ENCODE data around the gene EXOC2. TPM values are rescaled to one million over a fixed set of nuclear protein-coding genes. Genes with fewer than 3 reads are reported as not detected.

EXOC2 gene
- 1 to 10 TPM; 3.8 to 9.2 (median 6.9) TPM for polyA plus RNA-seq

DNA sequence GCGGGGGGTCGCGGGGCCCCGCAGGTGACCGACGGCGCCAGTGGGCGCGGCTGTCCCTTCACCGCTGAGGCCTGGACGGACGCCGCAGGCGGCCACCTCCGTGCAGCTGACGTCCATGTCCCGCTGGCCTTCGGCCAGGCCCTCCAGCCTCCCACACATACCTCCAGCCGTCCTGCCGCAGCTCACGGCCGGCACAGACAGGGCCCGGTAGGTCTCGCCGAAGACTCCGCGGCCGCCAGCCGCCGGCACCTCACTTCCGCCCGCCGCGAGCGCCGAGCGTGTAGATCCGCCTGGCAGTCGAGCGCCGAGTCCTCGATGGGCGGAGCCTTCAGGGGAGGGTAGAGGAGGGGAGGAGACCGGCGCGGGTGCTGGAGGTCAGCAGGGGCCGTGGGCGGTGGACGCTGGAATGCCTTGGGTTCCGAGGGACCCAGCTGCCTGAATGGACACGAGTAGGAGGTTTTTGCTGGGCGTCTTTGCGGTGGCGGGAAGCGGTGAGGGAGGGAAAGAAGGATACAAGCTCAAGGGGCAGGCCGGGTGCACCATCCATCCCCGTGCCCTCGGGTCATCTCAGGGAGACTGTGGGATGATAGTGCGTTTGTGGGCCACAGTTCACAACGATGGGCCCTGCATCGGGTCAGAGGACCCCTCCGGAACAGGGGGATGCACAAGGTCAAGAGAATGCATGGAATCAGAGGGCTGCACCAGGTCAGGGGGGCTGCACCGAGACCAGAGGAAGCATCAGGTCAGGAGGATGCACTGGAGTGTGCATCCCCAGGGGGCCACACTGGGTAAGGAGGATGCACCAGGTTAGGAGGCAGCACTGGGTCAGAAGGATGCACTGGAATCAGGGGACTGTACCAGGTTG is at the start of gene EXOC2:
EXOC2 (minus strand) TSS at position 282 of the 865 bp plus-strand sequence. CDS start 55,321 bp downstream, outside the sequence.
- 1% methylated on average over 47 to 63 of the region's 63 CpGs for WGBS, 3 donors
- peak within 1 kb of the TSS; percentile 23 for H3K27ac ChIP-seq (ENCODE audit: low read depth, low read length)

DNA sequence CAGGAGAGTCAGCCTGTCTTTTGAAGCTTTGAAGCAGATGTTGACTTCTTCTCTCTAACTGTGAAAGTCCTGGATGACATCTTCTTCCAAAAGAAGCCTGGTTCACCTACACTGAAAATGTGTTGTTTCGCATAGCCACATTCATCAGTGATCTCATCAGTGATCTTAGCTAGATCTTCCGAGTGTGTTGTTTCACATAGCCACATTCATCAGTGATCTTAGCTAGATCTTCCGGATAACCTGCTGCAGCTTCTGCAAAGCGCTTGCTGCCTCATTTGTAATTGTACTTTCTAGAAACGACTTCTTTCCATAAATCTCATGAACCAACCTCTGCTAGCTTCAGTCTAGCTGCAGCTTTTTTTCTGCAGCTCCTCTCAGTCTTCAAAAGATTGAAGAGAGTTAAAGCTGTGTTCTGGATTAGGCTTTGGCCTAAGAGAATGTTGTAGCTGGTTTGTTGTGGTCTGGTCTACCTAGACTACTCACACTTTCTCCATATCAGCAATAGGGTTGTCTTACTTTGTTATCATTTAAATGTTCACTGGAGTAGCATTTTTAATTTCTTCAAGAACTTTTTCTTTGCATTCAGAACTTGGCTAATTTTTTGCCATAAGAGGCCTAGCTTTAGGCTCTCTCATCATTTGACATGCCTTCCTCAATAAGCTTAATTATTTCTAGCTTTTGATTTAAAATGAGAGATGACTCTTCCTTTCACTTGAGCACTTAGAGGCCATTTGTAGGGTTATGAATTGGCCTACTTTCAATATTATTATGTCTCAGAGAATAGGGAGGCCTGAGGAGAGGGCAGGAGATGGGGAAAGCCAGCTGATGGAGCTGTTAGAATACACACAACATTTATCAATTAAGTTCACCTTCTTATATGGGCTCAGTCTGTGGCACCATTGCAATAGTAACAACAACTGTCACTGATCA is 48.7 kb upstream of the EXOC2 start:
- no peak overlapping the region for H3K27ac ChIP-seq (ENCODE audit: low read depth, low read length)
- 85 to 93% (median 88%) methylated on average over 5 of the region's 5 CpGs for WGBS, 3 donors

DNA sequence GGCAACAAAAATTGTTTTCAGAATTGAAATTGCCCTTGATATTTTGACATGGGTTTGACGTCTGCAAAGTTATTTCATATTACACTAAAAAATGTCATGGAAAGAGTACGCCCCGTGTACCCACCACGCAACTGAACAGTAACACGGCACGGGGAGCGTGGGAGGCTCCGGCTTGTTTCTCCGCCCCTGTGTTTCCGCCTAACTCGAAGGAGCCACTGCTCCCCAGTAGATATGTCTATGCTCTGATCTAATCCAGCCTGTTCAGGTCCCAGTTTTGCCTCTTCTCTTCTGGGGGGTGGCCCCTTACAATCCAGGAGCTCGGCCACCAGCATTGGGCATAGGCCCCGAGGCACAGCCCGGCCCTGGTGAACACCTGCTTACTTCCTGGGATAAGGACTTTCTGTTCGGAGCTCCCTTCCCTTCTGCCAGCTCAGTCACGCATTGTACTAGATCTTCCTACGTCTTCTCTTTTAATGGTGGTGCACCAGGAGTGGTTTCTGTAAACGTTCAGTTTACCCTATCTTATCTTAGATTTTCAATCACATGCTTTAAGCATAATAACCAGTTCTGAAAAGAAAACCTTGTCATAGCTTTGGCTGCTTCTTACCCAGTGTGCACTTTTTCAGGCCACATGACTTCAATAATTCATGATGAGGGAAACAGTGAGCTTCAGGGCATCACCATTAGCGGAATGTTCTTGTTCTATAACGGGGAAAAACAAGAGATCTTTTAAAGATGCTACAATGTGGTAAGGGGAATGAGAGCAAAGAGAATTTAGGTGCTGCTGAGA is 43.9 kb upstream of the EXOC2 start:
- 78 to 83% (median 82%) methylated on average over 20 of the region's 20 CpGs for WGBS, 3 donors
- H3K27ac ChIP-seq (ENCODE audit: low read depth, low read length), result no peak overlapping the region

DNA sequence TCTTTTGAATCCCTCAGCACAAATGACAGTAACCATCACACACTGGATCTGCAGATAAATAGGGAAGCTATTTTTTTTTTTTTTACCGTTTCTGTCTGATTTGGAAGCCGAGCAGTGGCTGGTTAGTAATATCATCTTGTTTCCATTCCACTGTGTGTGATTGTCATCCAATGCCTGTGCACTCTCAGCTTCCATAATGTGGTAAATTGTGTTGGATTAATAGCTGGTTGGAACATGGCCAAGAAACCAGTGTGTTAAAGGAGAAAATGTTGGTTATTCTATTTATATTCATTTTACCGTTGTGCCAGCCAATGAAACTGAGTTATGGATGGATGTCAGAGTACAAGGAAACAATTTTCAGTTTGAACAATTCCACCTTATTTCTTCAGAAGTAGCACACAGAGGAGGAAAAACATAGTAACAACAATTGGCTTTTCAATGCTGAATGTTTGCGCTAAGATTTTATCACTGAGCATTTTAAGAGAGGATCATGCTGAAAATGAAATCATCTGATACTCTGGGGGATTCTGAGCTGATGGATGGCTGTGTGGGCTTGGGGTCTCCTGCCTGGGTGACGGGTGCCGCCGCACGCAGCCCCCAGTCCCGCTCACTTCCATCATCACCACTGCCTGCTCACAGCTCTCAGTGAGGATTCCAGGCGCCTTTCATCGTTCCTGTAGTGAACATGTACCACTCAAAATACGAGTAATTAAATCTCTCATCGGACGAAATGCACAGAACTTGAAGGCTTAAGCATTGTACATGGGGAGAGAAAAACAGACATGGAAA is 40.7 kb upstream of the EXOC2 start:
- 72 to 81% (median 80%) methylated on average over 14 of the region's 14 CpGs for WGBS, 3 donors

GRCh38 chr6:731924-732323 is 39.0 kb upstream of the EXOC2 start:
- no peak overlapping the region for H3K27ac ChIP-seq (ENCODE audit: low read depth, low read length)
- WGBS, 3 donors, result 19 to 63% (median 53%) methylated on average over 7 of the region's 7 CpGs

More for the DNA sequence above, 40.7 kb upstream of the EXOC2 start:
- no peak overlapping the region for H3K27ac ChIP-seq (ENCODE audit: low read depth, low read length)

DNA sequence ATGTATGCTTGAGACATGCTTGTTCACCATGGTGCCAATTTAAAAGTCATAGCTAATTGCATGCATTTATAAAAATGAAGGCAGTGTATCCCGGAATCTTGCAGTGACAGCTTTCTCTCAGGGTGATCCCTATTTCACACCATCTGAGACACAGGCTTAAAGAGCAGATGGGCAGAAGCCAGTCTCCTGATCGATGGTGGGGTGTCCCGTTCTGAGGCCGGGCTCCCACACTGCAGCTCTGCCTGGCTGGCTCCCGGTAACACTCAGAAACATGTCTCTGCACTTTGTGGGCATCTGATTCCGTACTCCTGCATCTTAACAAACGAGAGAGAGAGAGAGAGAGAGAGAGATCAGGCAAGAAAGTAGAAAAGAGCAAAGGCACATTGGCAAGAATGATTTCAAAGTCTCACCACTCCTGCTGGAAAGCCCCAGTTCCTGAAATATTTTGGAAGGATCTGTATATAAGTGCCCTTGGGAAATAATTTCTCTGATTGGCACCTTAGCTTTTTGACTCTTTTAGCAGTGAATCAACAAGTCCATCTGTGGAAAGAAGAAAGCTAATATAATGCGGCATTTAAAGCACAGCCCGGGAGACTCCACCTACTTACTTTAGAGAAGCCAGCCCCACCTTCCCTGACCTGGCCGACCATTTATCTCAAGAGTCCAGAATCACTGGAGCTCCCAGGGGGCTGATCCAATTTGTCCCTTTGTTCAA is 36.8 kb upstream of the EXOC2 start:
- 85 to 86% (median 85%) methylated on average over 10 of the region's 10 CpGs for WGBS, 3 donors
- no peak overlapping the region for H3K27ac ChIP-seq (ENCODE audit: low read depth, low read length)

DNA sequence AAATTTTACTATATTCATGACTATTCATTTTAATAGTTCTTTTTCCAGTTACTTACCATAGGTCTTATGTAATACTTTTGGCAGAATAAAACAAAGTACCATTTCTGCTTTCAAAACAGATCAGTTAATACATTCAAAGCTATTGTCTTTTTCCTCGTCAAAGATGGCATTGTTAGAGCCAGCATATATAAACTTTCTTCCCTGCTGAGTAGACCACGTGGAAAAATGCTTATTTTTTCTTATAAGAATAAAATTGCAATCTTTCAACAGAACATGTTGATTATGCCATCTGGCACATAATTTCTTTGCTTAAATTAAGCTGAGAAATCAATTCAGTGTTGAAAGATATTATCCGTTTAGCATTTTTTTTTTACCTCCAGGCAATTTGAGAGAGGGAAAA is 34.9 kb upstream of the EXOC2 start:
- no peak overlapping the region for H3K27ac ChIP-seq (ENCODE audit: low read depth, low read length)

GRCh38 chr6:723540-723939 is 30.6 kb upstream of the EXOC2 start:
- 85 to 94% (median 86%) methylated on average over 3 of the region's 3 CpGs for WGBS, 3 donors
- H3K27ac ChIP-seq (ENCODE audit: low read depth, low read length), result no peak overlapping the region

More for the DNA sequence above, 34.9 kb upstream of the EXOC2 start:
- WGBS, 3 donors, result 58 to 72% (median 67%) methylated on average over 3 of the region's 3 CpGs

- 67 to 89% (median 71%) methylated on average over 4 of the region's 4 CpGs for WGBS, 3 donors
- no peak overlapping the region for H3K27ac ChIP-seq (ENCODE audit: low read depth, low read length)
These were observed 29.7 kb upstream of the EXOC2 start for GRCh38 chr6:722608-723007.

DNA sequence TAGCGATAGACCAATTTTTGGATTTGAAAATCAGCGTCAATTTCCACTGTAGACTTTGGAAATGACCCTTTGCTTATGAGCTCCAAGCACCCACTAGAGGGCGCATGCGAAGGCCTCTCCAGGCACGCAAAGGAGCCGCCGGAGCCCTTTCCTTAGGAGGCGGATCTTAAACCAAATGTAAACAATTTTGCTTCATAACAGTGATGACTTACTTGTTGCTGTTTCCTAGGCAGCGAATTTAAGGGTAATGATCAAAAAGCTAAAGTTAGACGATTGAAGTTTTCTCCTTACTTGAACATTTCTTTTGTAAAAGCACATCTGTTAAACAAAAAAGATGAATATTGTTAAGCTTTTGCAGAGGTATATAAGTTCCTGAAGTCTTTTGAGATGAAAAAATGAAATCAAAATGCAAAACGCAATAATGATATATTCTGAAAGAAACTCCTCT is 29.2 kb upstream of the EXOC2 start:
- no peak overlapping the region for H3K27ac ChIP-seq (ENCODE audit: low read depth, low read length)
- 14 to 15% (median 14%) methylated on average over 11 of the region's 11 CpGs for WGBS, 3 donors

- 80 to 85% (median 84%) methylated on average over 7 of the region's 7 CpGs for WGBS, 3 donors
- no peak overlapping the region for H3K27ac ChIP-seq (ENCODE audit: low read depth, low read length)
These were observed 25.4 kb upstream of the EXOC2 start for GRCh38 chr6:718345-718744.

DNA sequence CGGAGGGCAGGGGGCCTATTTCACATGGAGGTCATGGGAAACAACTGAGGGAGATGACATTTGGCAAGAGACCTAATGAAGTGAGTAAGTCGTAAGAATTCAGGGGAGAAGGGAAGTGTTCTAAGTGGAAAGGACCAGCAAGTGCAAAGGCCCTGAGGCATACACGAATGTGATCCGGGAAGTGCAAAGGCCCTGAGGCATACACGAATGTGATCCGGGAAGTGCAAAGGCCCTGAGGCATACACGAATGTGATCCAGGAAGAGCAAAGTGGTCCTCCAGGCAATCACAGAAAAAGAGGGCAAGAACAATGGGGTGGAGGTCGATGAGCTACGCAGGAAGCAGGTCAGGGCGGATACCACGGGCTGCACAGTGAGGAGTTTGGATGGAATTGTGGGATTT is 24.2 kb upstream of the EXOC2 start:
- WGBS, 3 donors, result 91 to 94% (median 94%) methylated on average over 11 of the region's 11 CpGs
- H3K27ac ChIP-seq (ENCODE audit: low read depth, low read length), result no peak overlapping the region

DNA sequence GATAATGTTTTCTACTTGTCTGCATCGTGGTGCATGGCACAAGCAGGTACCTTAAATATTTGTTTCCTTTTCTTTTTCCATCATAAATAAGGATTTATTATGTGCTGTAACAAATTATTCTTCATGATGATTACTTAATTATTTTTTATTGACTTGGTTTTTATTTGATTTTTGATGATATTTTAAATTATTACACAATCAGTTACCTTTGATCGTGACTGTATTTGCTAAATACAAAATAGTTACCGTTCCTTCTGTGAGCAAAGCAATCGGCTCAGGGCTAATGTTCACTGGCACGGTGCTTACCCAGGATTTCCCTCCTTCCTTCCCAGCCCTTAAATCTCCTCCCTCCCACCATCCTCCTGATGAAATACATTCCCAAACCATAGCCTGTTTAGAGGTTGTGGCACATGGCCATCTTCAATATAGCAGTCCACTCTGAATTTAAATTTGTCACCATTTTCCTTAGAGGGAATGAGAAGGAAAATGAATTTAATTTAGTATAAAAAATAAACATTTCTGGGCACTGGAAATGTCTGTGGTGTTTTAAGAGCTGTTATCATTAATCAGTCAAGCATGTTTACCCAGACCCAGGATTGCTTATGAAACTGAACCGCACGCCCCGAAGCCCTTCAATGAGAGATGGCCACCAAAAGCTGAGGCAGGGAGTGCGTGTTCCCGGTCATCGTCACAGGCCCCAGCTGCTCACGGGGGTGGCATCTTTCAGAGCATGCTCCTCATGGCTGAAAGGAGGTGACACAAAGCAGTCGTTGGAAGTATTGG is 23.0 kb upstream of the EXOC2 start:
- 44 to 73% (median 70%) methylated on average over 13 of the region's 13 CpGs for WGBS, 3 donors
- no peak overlapping the region for H3K27ac ChIP-seq (ENCODE audit: low read depth, low read length)

DNA sequence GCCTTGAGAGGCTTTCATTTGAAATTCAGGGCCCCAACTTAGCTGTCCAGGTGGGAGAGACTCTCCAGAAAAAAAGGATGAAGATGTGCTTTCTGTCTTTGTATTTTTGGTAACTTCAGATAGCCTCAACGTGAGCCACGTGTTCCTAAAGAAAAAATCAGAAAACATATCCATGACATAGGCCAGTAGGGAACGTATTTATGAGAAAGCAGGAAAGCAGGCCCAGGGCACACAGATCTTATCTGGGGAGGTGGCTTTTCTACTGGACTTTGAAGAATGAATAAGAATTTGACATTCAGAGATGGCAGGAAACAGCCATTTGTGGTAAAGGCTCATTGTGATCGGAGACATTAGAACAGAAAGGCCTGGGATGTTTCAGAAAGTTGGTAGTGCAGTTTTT is 21.2 kb upstream of the EXOC2 start:
- WGBS, 3 donors, result 74 to 86% (median 75%) methylated on average over 4 of the region's 4 CpGs
- H3K27ac ChIP-seq (ENCODE audit: low read depth, low read length), result no peak overlapping the region

- H3K27ac ChIP-seq (ENCODE audit: low read depth, low read length), result no peak overlapping the region
- 88 to 92% (median 89%) methylated on average over 5 of the region's 5 CpGs for WGBS, 3 donors
These were observed 20.4 kb upstream of the EXOC2 start for GRCh38 chr6:713351-713750.

GRCh38 chr6:712805-713204 is 19.9 kb upstream of the EXOC2 start:
- WGBS, 3 donors, result 64 to 95% (median 90%) methylated on average over 8 of the region's 8 CpGs
- H3K27ac ChIP-seq (ENCODE audit: low read depth, low read length), result no peak overlapping the region

Data from adipose tissue (tissue), 3 donors.